HG03097 (cell line): Measurements from ENCODE around the gene SBK2.
"Not testable (repeated sequence)": the region's sequence is repeated elsewhere in the genome, so short reads cannot be mapped to it uniquely, and the experiment has no call there.

Experiments used
- ATAC-seq: cut with Tn5 transposase; IDR thresholded peaks from one replicate; pipeline ENCODE4 v1.9.1; 2021; ENCODE audit not compliant: unreplicated experiment, low FRiP score

Gene SBK2

GRCh38 chr19:55536366-55536765 lies 567 bp downstream of the SBK2 start:
- ATAC-seq = no peak

GRCh38 chr19:55535965-55536350 lies 975 bp downstream of the SBK2 start:
- no peak for ATAC-seq

DNA sequence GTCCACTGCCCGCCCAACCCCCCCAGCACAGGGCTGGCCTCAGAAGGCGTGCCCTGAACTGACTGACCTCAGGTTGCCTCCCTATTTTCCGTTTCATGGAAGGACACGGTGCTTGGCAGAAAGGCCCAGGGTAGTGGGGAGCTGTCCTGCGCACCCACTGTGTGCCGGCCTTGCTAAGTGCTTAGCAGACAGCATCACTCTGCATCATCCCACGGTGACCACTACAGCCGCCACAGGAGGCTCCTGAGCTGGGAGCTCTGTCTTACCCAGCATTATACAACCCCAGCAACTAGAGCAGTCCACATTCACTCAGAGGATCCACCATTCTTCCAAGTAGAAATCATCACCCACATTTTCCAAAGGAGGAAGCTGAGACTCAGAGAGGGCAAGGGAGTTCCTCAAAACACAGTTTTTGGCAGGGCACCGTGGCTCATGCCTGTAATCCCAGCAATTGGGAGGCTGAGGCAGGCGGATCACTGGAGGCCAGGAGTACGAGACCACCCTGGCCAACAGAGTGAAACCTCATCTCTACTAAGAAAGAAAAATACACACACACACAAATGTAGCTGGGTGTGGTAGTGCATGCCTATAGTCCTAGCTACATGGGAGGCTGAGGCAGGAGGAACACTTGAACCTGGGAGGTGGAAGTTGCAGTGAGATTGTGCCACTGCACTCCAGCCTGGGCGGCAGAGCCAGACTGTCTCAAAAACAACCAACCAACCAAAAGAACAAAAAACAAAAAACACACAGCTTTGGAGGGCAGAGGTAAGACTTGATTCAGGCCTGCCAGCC lies 1.6 kb downstream of the SBK2 start:
- ATAC-seq = no peak

DNA sequence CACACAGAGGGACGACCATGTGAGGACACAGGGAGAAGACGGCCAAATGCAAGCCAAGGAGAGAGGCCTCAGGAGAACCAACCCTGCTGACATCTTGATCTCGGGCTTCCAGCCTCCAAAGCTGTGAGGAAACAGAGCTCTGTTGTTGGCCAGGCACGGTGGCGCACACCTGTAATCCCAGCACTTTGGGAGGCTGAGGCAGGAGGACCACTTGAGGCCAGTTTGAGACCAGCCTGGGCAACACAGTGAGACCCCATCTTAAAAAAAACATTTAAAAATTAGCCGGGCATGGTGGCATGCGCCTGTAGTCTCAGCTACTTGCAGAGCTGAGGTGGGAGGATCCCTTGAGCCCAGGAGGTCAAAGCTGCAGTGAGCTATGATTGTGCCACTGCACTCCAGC lies 2.7 kb downstream of the SBK2 start:
- not testable (repeated sequence) for ATAC-seq

GRCh38 chr19:55530996-55531395 lies 5.9 kb downstream of the SBK2 start:
- ATAC-seq = no peak

GRCh38 chr19:55529636-55530234 lies 7.2 kb downstream of the SBK2 start:
- ATAC-seq = no peak

- no peak for ATAC-seq
Observed at GRCh38 chr19:55528030-55528803, 8.7 kb downstream of the SBK2 start.

GRCh38 chr19:55527197-55528029 lies 9.5 kb downstream of the SBK2 start:
- ATAC-seq = no peak

GRCh38 chr19:55526216-55527196 lies 10.4 kb downstream of the SBK2 start:
- ATAC-seq = no peak

DNA sequence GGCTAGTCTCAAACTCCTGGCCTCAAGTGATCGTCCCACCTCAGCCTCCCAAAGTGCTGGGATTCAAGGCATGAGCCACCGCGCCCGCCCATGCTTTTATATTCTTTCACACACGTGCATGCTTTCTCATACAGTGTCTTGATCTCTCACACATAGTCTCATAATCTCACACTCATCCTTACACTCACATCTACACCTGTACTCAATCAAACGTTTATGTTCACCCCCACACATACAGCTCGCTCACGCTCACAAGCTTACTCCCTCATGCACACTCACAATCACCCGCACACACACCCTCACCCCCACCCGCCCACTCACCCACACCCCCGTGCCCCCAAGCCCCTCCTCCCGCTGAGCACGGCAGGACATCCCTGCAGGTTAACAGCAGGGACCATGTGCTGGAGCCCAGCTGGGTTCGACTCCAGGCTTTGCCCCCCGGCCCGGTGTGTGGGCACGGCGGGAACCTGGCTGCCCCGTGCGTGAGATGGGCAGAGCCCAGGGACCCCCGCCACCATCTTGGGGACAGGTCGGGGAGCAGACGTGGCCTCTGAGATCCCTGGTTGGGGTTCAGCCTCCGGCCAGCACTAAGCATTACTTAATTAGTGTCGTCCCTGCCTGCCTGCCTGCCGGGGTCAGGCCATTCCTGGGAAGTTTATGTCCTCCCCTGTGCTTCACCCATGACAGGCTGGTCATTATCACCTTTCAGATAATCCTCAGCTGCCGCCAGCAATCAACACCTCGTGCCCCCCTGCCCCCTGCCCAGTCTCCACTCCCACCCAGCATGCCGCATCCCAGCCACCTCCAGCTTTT lies 11.4 kb downstream of the SBK2 start:
- ATAC-seq = no peak

DNA sequence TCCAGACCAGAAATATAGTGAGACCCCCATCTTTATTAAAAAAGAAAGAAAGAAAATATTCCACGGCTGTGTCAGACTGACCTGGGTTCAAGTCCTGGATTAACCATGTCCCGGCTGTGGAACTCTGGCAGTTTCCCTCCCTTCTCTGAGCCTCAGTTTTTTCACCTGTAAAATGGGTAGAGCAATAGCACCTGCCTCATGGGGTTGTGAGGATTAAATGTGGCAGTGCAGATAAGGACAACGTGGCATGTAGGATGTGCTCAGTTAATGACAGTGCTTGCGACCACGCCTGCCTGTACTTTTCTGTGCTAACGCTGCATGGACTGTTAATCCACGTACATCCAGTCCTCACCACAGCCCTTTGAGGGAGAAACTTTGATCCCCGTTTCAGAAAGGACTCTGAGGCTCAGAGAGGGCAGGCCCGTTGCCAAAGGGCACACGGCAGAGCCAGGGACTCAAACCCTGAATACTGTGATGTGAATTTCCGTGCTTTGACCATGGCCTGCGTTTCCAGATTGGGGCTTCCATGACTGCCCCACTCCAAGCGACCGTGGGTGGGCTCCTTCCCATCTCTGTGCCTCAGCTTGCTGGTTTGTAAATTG lies 16.1 kb downstream of the SBK2 start:
- ATAC-seq = no peak

GRCh38 chr19:55519451-55520311 lies 17.3 kb downstream of the SBK2 start:
- ATAC-seq = no peak

GRCh38 chr19:55516878-55517620 lies 19.9 kb downstream of the SBK2 start:
- peak; percentile 98 for ATAC-seq

GRCh38 chr19:55508120-55508519 lies 28.8 kb downstream of the SBK2 start:
- ATAC-seq = no peak

- no peak for ATAC-seq
Observed at GRCh38 chr19:55504981-55505380, 32.0 kb downstream of the SBK2 start.

- ATAC-seq = peak; percentile 13
Observed at GRCh38 chr19:55504252-55504603, 32.7 kb downstream of the SBK2 start.
